Neutrophil (primary cell): ENCODE measurements around the gene MXRA5.

ENCODE experiments used
- H3K27ac ChIP-seq: fragments of 200-600 bp; sonication (generic); 2 replicates; pipeline ENCODE4 v1.5.1; 2016; ENCODE audit warnings: mild to moderate bottlenecking, moderate library complexity
- H3K27me3 ChIP-seq: fragments of 200-600 bp; sonication (generic); 2 replicates; pipeline ENCODE4 v1.6.0; 2016; ENCODE audit warnings: mild to moderate bottlenecking
- H3K36me3 ChIP-seq: fragments of 200-600 bp; sonication (generic); 2 replicates; pipeline ENCODE4 v1.5.1; 2017
- H3K4me1 ChIP-seq, 2 experiments: fragments of 200-600 bp in 1 of 2; sonication (generic) in 1 of 2; 1 replicate in 1 of 2; 2 replicates in 1 of 2; pipeline versions ENCODE4 v1.5.1 to v1.6.1; 2013 to 2016; ENCODE audit warnings: low read depth in 1 of 2, low read length in 1 of 2, mild to moderate bottlenecking in 1 of 2, moderate library complexity in 1 of 2; ENCODE audit not compliant: control insufficient read depth in 1 of 2, insufficient read depth in 1 of 2
- H3K4me3 ChIP-seq, 2 experiments: fragments of 200-600 bp in 1 of 2; sonication (generic) in 1 of 2; 1 replicate in 1 of 2; 2 replicates in 1 of 2; pipeline ENCODE4 v1.5.1; 2013 to 2016; ENCODE audit warnings: low read depth in 1 of 2, low read length in 1 of 2, mild to moderate bottlenecking in 1 of 2, moderate library complexity in 1 of 2
- H3K9me3 ChIP-seq: fragments of 200-600 bp; sonication (generic); 2 replicates; pipeline ENCODE4 v1.5.1; 2016
- CTCF ChIP-seq: fragments of 200-600 bp; sonication (generic); IDR thresholded peaks from 2 replicates; pipeline ENCODE4 v1.5.1; 2016; ENCODE audit warnings: antibody characterized with exemption

Gene MXRA5

GRCh38 chrX:3346501-3347259, at the start of gene MXRA5:
Gene MXRA5 (minus strand): TSS chrX:3346652. CDS start chrX:3343833, 2,819 bp downstream.
- Histone ChIP-seq H3K4me3 (no peak within 1 kb of the TSS), H3K27ac (no peak within 1 kb of the TSS), H3K9me3 (no peaks in the 10 kb centered on the region), H3K27me3 (peaks cover 45% of the 10 kb centered on the region), H3K36me3 (no peaks in the 10 kb centered on the region), H3K4me1 (no peaks in the 10 kb centered on the region)
- TF ChIP-seq CTCF: no peak

- Histone ChIP-seq H3K36me3 (no peaks in the 10 kb centered on the region), H3K4me1 (no peaks in the 10 kb centered on the region), H3K27me3 (no peaks in the 10 kb centered on the region), H3K27ac (no peak overlapping the region), H3K4me3 (no peak overlapping the region), H3K9me3 (no peaks in the 10 kb centered on the region)
- TF ChIP-seq CTCF: no peak
Measured at GRCh38 chrX:3393581-3394111, 47.2 kb upstream of the MXRA5 start.

- Histone ChIP-seq H3K36me3 (no peaks in the 10 kb centered on the region), H3K4me3 (no peak overlapping the region), H3K9me3 (no peaks in the 10 kb centered on the region), H3K27me3 (no peaks in the 10 kb centered on the region), H3K4me1 (no peaks in the 10 kb centered on the region), H3K27ac (no peak overlapping the region)
- no peak for TF ChIP-seq CTCF
Measured at GRCh38 chrX:3393178-3393577, 46.7 kb upstream of the MXRA5 start.

GRCh38 chrX:3388457-3388856, 42.0 kb upstream of the MXRA5 start:
- Histone ChIP-seq H3K27me3 (no peaks in the 10 kb centered on the region), H3K9me3 (no peaks in the 10 kb centered on the region), H3K36me3 (no peaks in the 10 kb centered on the region), H3K4me1 (no peaks in the 10 kb centered on the region), H3K27ac (no peak overlapping the region), H3K4me3 (no peak overlapping the region)
- no peak for TF ChIP-seq CTCF

- Histone ChIP-seq H3K4me3 (no peak overlapping the region), H3K36me3 (no peaks in the 10 kb centered on the region), H3K27me3 (no peaks in the 10 kb centered on the region), H3K9me3 (no peaks in the 10 kb centered on the region), H3K27ac (no peak overlapping the region), H3K4me1 (no peaks in the 10 kb centered on the region)
- TF ChIP-seq CTCF: no peak
Measured at GRCh38 chrX:3384327-3384726, 37.9 kb upstream of the MXRA5 start.
